ENCODE results near the gene CEP57L1.
"Not testable (repeated sequence)": the region's sequence is repeated elsewhere in the genome, so short reads cannot be mapped to it uniquely, and the experiment has no call there.

CEP57L1 gene

GRCh38 chr6:109074133-109074415, 21.2 kb upstream of the CEP57L1 start:
- no peak for DNase-seq

DNA sequence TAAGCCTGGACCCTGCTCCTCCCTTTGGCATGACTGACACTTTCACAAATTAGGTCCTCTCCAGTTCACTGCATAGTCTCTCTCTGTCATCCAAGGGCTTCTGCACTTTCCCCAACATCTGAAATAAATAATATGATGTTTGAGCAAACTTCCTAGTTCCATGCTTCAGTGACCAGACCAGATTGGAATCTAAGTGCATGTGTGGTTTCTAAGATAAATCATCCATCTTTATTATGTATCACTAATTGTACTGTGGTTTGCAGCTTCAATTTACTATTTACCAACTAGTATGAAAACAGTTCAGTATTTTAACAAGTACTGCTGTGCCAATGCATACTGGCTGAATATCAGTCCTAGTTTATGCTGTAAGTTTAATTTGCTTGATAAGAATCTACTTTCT, 19.4 kb upstream of the CEP57L1 start:
- peak; percentile 40 for DNase-seq

DNA sequence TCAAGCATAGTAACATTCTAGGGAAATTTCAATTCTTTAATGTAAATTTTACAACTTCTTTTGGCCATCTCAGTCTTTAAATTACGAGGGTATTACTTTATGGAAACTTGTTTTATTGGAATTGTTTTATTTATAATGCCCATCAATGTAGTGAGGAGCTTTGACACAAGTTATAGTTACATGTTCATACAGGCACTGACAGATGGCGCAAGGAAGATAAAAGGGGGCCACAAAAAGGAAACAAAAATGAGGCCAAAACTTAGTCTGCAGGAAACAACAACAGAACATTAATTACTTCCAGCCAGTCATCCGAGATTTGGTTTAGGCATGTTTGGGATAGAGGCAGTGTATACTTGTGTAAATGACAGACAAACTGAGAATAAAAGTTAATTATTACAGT, 18.9 kb upstream of the CEP57L1 start:
- DNase-seq, result peak; percentile 46

DNA sequence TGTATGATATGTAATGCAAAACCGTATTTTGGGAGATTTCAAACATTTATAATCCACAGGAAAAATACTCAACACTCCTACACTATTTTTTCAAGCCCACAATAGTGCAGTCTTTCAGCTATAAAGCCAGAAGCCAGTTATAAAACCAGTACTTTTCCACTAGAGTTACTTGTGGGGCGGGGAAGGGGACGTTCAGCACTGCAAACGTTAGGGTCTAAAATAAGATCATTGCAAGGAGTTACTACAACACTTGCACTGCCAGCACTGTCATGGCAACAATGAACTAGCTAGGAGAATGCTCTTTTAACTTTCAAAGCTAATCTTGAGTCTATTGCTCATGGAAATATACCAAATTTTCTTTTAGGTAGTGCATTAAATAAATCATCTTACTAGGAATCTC, 15.3 kb upstream of the CEP57L1 start:
- DNase-seq, result no peak

DNA sequence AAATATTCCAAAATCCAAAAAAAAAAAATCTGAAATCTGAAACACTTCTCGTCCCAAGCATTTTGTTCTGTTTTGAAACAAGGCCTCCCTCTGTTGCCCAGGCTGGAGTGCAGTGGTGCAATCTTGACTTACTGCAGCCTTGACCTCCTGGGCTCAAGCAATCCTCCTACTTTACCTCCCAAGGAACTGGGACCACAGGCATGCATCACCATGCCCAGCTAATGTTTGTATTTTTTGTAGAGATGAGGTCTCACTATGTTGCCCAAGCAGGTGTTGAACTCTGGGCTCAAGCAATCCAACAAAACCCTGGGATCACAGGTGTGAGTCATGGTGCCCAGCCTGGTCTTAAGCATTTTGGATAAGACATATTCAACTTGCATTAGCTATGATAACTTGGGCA, 14.3 kb upstream of the CEP57L1 start:
- DNase-seq, result no peak

GRCh38 chr6:109081516-109082187, 13.7 kb upstream of the CEP57L1 start:
- DNase-seq, result no peak

DNA sequence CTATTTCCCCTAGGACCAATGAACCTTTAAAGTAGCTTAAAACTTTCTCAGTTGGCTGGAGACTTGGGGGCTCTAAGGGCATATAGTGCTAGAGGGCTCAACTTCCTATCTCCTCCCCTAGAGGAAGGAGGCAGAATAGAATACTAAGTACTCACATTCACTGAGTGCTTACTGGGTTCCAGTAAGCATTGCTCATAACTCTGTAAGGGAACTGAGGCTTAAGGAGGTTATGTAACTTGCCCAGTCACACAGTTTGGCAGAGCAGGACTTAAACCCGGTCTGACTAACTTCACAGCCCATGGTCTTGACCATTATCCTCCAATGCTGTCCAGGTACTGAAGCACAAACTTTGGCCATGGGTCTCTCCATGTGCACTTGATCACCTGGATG, 13.1 kb upstream of the CEP57L1 start:
- no peak for DNase-seq

GRCh38 chr6:109083657-109084056, 11.7 kb upstream of the CEP57L1 start:
- no peak for DNase-seq

DNA sequence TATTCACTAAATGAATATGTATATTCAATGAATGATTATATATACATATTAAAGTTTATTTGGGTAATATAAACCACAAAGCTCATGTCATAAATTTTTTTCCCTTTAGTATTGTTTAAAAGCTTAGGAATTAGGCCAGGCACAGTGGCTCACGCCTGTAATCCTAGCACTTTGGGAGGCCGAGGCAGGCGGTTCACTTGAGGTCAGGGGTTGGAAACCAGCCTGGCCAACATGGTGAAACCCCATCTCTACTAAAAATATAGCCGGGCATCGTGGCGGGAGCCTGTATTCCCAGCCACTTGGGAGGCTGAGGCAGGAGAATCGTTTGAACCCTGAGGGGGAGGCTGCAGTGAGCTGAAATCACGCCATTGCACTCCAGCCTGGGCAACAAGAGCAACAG, 11.2 kb upstream of the CEP57L1 start:
- DNase-seq, result not testable (repeated sequence)

DNA sequence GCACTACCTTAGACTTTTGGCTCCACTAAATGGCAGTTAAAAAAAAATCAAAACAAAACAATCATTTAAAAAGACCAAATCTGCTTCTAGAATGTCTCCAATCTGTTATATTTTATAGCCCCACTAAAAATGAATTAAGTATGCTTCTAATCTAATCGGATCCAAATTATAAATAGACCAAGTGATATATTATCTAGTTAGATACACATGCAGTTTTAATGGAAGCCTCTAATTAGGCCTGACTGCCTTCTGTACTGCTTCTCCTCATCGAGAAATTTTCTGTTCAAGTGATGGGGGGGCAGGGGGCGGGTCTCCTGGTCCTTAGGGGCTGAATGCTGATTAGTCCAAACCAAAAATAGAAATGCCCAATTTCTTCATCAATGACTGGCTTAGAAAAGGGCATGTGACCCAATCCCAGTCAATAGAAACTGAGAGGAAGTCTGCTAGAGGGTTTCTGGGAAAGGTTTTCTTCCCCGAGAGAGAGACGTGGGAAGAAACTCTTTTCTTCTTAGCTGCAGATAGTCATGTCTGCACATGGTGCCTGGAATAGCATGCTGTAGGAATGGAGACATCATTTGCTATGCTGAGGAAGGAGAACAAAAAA, 7.5 kb upstream of the CEP57L1 start:
- DNase-seq, result no peak

DNA sequence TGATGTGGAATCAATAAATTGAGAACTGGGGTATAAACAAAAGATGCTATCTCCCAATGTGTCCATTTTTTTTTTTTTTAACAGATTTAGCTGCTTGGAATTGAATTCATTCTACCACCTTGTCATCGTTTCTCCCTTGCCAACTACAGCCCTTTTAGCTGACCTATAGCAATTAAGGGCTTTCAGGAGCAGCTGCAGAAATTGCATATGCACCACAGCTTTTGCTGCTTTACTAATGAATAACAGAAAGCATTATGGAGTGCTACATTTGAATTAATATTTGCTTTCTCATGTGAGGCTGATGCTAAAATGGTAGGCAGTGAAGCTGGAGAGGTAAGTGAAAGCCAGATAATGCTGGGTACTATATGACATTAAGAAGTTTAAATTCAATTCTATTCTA, 6.3 kb upstream of the CEP57L1 start:
- DNase-seq, result no peak

- DNase-seq, result no peak
Observed at GRCh38 chr6:109091314-109092024, 3.8 kb upstream of the CEP57L1 start.

DNA sequence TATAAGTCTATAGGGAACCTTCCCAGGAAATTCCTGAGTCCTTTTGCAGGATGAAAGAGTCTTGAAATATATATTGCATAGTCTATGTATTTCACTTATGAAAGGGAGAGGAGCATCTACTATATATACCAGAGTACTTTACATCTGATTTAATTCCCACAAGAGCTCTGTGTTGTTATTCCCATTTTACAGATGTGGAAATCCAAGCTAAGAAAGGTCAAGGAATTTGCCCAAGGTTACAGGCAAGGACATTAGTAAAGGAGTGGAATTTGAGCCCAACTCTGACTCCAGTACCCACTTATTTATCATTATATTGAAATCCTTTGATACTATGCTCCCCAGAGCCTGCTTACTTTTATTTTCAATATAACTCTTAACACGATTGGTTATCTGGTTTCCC, 3.2 kb upstream of the CEP57L1 start:
- no peak for DNase-seq

GRCh38 chr6:109093732-109094415, 1.4 kb upstream of the CEP57L1 start:
- DNase-seq, result no peak

- DNase-seq, result peak; percentile 95
Observed at GRCh38 chr6:109094416-109095035, 781 bp upstream of the CEP57L1 start, which contains the start of gene SESN1. Gene SESN1, minus strand, starts transcription at chr6:109094846. Its CDS starts 773 bp downstream, at chr6:109094073.

DNA sequence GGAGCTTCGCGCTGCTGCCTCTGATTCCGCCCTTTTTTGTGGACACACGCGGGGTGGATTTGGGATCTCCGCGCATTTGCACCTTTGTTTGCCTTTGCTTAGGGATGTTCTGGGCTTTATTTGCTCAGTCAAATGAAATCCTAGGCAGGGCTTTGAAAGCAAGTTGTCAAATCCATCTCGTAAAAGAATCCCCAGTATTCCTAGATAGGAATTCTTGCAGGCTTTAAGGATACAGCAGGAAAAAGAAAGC, 453 bp downstream of the CEP57L1 start:
- no peak for DNase-seq

DNA sequence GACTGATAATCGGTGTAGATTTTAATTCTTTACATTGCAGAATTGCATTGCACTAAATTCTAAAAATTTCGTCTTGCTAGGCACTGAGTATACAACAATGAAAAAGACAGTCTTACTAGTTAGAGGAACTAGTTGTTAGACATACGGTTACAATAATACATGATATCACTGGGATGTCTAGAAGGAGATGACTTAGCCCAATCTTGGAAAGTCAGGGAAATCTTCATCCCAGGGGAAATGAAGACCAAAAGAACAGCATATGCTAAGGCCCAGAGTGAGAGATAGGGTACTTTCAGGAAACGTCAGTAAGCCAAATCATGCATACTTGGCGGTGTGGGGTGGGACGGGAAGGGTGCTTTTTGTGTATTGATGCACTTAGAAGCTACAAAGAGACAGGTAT, 901 bp downstream of the CEP57L1 start:
- no peak for DNase-seq

GRCh38 chr6:109097661-109098060, 2.4 kb downstream of the CEP57L1 start:
- DNase-seq, result no peak

- no peak for DNase-seq
Observed at GRCh38 chr6:109102762-109103161, 7.5 kb downstream of the CEP57L1 start.

DNA sequence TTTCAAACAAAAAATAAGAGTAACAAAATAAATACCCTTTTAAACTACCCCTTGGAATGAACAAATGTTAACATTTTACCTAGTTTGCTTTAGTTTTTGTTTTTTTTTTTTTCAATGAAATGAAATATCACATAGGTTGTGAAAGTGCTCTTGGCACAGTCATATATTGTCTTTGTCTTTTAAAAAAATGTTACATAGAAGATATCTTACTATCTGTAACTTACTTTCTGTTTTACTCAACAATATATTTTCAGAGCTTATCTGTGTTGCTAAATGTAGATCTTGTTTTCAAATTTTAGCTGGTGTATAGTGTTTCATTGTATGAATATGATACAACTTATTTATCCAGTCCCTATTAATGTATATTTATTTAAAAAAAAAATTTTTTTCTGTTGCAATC, 8.6 kb downstream of the CEP57L1 start:
- DNase-seq, result no peak

DNA sequence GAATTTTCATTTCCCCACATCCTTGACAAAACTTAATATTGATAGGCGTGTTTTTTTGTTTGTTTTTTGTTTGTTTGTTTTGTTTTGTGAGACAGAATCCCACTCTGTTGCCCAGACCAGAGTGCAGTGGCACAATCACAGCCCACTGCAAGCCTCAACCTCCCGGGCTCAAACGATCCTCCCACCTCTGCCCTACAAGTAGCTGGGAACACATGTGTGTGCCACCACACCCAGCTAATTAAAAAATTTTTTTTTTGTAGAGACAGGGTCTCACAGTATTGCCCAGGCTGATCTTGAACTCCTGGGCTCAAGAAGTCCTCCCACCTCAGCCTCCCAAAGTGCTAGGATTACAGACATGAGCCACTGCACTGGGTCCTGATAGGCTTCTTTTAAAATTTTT, 9.2 kb downstream of the CEP57L1 start:
- no peak for DNase-seq

DNA sequence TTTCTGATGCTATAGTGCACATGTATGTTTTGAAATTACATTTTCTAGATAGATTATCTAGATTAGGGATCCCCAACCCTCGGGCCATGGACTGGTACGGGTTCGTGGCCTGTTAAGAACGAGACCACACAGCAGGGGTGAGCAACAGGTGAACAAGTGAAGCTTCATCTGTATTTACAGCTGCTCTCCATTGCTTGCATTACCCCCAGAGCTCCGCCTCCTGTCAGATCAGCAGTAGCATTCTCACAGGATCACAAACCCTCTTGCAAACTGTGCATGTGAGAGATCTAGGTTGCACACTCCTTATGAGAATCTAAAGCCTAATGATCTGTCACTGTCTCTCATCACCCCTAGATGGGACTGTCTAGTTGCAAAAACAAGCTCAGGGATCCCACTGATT, 10.4 kb downstream of the CEP57L1 start:
- no peak for DNase-seq

DNA sequence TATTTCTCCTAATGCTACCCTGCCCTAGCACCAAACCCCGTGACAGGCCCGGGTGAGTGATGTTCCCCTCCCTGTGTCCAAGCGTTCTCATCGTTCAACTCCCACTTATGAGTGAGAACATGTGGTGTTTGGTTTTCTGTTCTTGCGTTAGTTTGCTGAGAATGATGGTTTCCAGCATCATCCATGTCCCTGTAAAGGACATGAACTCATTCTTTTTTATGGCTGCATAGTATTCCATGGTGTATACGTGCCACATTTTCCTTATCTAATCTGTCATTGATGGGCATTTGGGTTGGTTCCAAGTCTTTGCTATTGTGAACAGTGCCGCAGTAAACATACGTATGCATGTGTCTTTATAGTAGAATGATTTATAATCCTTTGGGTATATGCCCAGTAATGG, 14.4 kb downstream of the CEP57L1 start:
- DNase-seq, result not testable (repeated sequence)

DNA sequence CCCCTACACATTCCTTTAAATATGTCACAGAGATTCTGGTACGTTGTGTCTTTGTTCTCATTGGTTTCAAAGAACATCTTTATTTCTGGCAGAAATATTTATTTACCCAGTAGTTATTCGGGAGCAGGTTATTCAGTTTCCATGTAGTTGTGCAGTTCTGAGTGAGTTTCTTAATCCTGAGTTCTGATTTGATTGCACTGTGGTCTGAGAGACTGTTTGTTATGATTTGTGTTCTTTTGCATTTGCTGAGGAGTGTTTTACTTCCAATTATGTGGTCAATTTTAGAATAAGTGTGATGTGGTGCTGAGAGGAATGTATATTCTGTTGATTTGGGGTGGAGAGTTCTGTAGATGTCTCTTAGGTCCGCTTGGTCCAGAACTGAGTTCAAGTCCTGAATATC, 17.4 kb downstream of the CEP57L1 start:
- not testable (repeated sequence) for DNase-seq
